DOHH2 (cell line): ENCODE results near the gene PEX10.

Experiments
- H3F3A ChIP-seq: fragments of 200-600 bp; sonication (generic), shearing (Covaris generic); 2 replicates; pipeline ENCODE4 v1.6.0; 2016; ENCODE audit warnings: antibody characterized with exemption, mild to moderate bottlenecking; ENCODE audit not compliant: control insufficient read depth, insufficient read depth
- H3K27ac ChIP-seq: fragments of 200-600 bp; sonication (generic); 2 replicates; pipeline ENCODE4 v1.5.1; 2014; ENCODE audit warnings: low read depth, mild to moderate bottlenecking, low read length, moderate library complexity
- H3K27me3 ChIP-seq: fragments of 200-600 bp; sonication (generic); 2 replicates; pipeline ENCODE4 v1.6.1; 2014; ENCODE audit warnings: mild to moderate bottlenecking, low read length, mixed read lengths; ENCODE audit not compliant: control insufficient read depth
- H3K36me3 ChIP-seq: fragments of 200-600 bp; sonication (generic); 2 replicates; pipeline ENCODE4 v1.6.1; 2014; ENCODE audit warnings: mild to moderate bottlenecking, low read length, moderate library complexity, mixed read lengths; ENCODE audit not compliant: control insufficient read depth
- H3K4me1 ChIP-seq: fragments of 200-600 bp; sonication (generic); 2 replicates; pipeline ENCODE4 v1.6.1; 2014; ENCODE audit warnings: mild to moderate bottlenecking, low read length, mixed read lengths; ENCODE audit not compliant: control insufficient read depth
- H3K4me2 ChIP-seq: fragments of 200-600 bp; sonication (generic); 2 replicates; pipeline ENCODE4 v1.6.0; 2014; ENCODE audit warnings: mild to moderate bottlenecking, low read length, moderate library complexity
- H3K4me3 ChIP-seq: fragments of 200-600 bp; sonication (generic); 2 replicates; pipeline ENCODE4 v1.5.1; 2014; ENCODE audit warnings: mild to moderate bottlenecking, low read length, mixed read lengths
- H3K79me2 ChIP-seq: fragments of 200-600 bp; sonication (generic); 2 replicates; pipeline ENCODE4 v1.6.1; 2014; ENCODE audit warnings: mild to moderate bottlenecking, low read length, mixed read lengths; ENCODE audit not compliant: control insufficient read depth
- H3K9me2 ChIP-seq: fragments of 200-600 bp; sonication (generic); replicated peaks from 2 replicates; pipeline ENCODE4 v1.6.1; 2014; ENCODE audit warnings: mild to moderate bottlenecking, low read length, mixed read lengths; ENCODE audit not compliant: control insufficient read depth
- H3K9me3 ChIP-seq: fragments of 200-600 bp; sonication (generic); 2 replicates; pipeline ENCODE4 v1.6.1; 2014; ENCODE audit warnings: antibody characterized with exemption, low read length, mixed read lengths; ENCODE audit not compliant: control insufficient read depth, insufficient read depth
- H4K20me1 ChIP-seq: fragments of 200-600 bp; sonication (generic); 2 replicates; pipeline ENCODE4 v1.6.0; 2014; ENCODE audit warnings: low read depth, mild to moderate bottlenecking, antibody characterized with exemption, low read length, moderate library complexity; ENCODE audit not compliant: control insufficient read depth, insufficient read depth
- EZH2phosphoT487 ChIP-seq: fragments of 200-600 bp; sonication (generic); IDR thresholded peaks from 2 replicates; pipeline ENCODE4 v1.6.1; 2017; ENCODE audit warnings: borderline replicate concordance, mild to moderate bottlenecking, antibody characterized with exemption, low read length, moderate library complexity, mixed read lengths
- TF ChIP-seq, protein P1 (sequence below): fragments of 200-600 bp; sonication (generic); IDR thresholded peaks from one replicate; pipeline ENCODE4 v1.5.1; 2014; ENCODE audit warnings: antibody characterized with exemption, mild to moderate bottlenecking, low read depth, low read length; ENCODE audit not compliant: poor library complexity, severe bottlenecking

The PEX10 gene

DNA sequence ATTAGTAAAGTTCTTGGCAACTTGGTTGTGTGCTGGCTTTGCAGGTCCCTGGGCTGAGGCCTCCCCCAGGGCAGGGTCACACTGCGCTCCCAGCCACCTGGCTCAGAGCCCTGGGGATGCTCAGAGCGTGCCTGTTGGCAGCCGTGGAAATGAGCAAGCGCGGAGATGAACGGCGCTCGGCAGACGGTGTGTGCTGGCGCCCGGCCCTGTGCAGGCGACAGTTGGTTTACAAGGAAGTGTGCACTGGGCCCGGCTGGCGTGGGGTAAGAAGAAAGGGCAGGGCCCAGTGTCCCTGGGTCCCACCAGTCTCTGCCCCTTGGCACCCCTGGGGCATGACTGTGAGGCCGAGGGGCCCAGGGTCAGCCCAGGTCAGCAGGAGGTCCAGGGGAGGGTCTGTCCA, 25.7 kb upstream of the PEX10 start:
- Histone ChIP-seq H3K36me3 (no peaks in the 10 kb centered on the region), H3F3A (no peaks in the 10 kb centered on the region), H3K27me3 (no peaks in the 10 kb centered on the region), H3K4me2 (no peak overlapping the region), H3K9me3 (no peaks in the 10 kb centered on the region), H3K79me2 (no peaks in the 10 kb centered on the region), H3K27ac (no peak overlapping the region), H4K20me1 (no peaks in the 10 kb centered on the region), H3K4me3 (no peak overlapping the region), H3K9me2 (no peaks in the 10 kb centered on the region), H3K4me1 (no peaks in the 10 kb centered on the region)
- TF ChIP-seq EZH2phosphoT487 = no peak
- TF ChIP-seq, protein P1, sequence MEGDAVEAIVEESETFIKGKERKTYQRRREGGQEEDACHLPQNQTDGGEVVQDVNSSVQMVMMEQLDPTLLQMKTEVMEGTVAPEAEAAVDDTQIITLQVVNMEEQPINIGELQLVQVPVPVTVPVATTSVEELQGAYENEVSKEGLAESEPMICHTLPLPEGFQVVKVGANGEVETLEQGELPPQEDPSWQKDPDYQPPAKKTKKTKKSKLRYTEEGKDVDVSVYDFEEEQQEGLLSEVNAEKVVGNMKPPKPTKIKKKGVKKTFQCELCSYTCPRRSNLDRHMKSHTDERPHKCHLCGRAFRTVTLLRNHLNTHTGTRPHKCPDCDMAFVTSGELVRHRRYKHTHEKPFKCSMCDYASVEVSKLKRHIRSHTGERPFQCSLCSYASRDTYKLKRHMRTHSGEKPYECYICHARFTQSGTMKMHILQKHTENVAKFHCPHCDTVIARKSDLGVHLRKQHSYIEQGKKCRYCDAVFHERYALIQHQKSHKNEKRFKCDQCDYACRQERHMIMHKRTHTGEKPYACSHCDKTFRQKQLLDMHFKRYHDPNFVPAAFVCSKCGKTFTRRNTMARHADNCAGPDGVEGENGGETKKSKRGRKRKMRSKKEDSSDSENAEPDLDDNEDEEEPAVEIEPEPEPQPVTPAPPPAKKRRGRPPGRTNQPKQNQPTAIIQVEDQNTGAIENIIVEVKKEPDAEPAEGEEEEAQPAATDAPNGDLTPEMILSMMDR = no peak

GRCh38 chr1:2437617-2438016, 25.3 kb upstream of the PEX10 start:
- no peak overlapping the region for H3K4me2 ChIP-seq
- H4K20me1 ChIP-seq = no peaks in the 10 kb centered on the region
- H3K4me1 ChIP-seq = no peaks in the 10 kb centered on the region
- TF ChIP-seq EZH2phosphoT487 = no peak
- TF ChIP-seq, protein P1 = no peak
- H3K36me3 ChIP-seq = no peaks in the 10 kb centered on the region
- no peaks in the 10 kb centered on the region for H3K27me3 ChIP-seq
- H3F3A ChIP-seq = no peaks in the 10 kb centered on the region
- no peaks in the 10 kb centered on the region for H3K9me3 ChIP-seq
- H3K4me3 ChIP-seq = no peak overlapping the region
- H3K27ac ChIP-seq = no peak overlapping the region
- H3K79me2 ChIP-seq = no peaks in the 10 kb centered on the region
- no peaks in the 10 kb centered on the region for H3K9me2 ChIP-seq

GRCh38 chr1:2436876-2437275, 24.5 kb upstream of the PEX10 start:
- TF ChIP-seq, protein P1 = no peak
- TF ChIP-seq EZH2phosphoT487 = no peak
- no peak overlapping the region for H3K27ac ChIP-seq
- no peaks in the 10 kb centered on the region for H3K4me1 ChIP-seq
- no peaks in the 10 kb centered on the region for H3K36me3 ChIP-seq
- no peak overlapping the region for H3K4me3 ChIP-seq
- no peak overlapping the region for H3K4me2 ChIP-seq
- no peaks in the 10 kb centered on the region for H3K79me2 ChIP-seq
- H3F3A ChIP-seq = no peaks in the 10 kb centered on the region
- no peaks in the 10 kb centered on the region for H3K9me3 ChIP-seq
- H4K20me1 ChIP-seq = no peaks in the 10 kb centered on the region
- no peaks in the 10 kb centered on the region for H3K9me2 ChIP-seq
- H3K27me3 ChIP-seq = no peaks in the 10 kb centered on the region
